Measurements from ENCODE around the gene PICK1. TPM values are rescaled to one million over a fixed set of nuclear protein-coding genes. Genes with fewer than 3 reads are reported as not detected.
"Not testable (repeated sequence)": the region's sequence is repeated elsewhere in the genome, so short reads cannot be mapped to it uniquely, and the experiment has no call there.

Gene PICK1
- total RNA-seq, 2 experiments from 2014 or later, result 13.9 to 14.9 TPM

- POLR2A ChIA-PET, result no interaction called here
- H3K27ac Mint-ChIP-seq, result no peak overlapping the region
- intact Hi-C loops (cut with micrococcal nuclease), result no loop called here
- H3K36me3 Mint-ChIP-seq (ENCODE audit: low read depth), result peaks cover 3% of the 10 kb centered on the region
- no peaks in the 10 kb centered on the region for H3K9me3 Mint-ChIP-seq
- TF ChIP-seq CTCF (IDR thresholded peaks at IDR 0.05), result no peak
- peaks cover 14% of the 10 kb centered on the region for H3K27me3 Mint-ChIP-seq
- no peak overlapping the region for H3K4me3 Mint-ChIP-seq
- DNase-seq (no peak), ATAC-seq (no peak)
- CTCF ChIA-PET, result no interaction called here
- no peaks in the 10 kb centered on the region for H3K4me1 Mint-ChIP-seq (ENCODE audit: low read depth)
Measured at GRCh38 chr22:38077595-38077994, 20.4 kb downstream of the PICK1 start.

- intact Hi-C loops (cut with micrococcal nuclease), result no loop called here
- CTCF ChIA-PET, result no interaction called here
- POLR2A ChIA-PET, result no interaction called here
Measured at GRCh38 chr22:38078046-38078840, 21.0 kb downstream of the PICK1 start.

GRCh38 chr22:38079208-38079607, 22.0 kb downstream of the PICK1 start:
- H3K36me3 Mint-ChIP-seq (ENCODE audit: low read depth); H3K27ac Mint-ChIP-seq; DNase-seq; ATAC-seq; H3K4me3 Mint-ChIP-seq; CTCF ChIA-PET; H3K9me3 Mint-ChIP-seq; intact Hi-C loops (cut with micrococcal nuclease); H3K4me1 Mint-ChIP-seq (ENCODE audit: low read depth); POLR2A ChIA-PET: not testable (repeated sequence)
- peaks cover 20% of the 10 kb centered on the region for H3K27me3 Mint-ChIP-seq

More at GRCh38 chr22:38078046-38078840, 21.0 kb downstream of the PICK1 start:
- no peaks in the 10 kb centered on the region for H3K9me3 Mint-ChIP-seq
- no peak for TF ChIP-seq CTCF (IDR thresholded peaks at IDR 0.05)
- H3K27me3 Mint-ChIP-seq, result peaks cover 19% of the 10 kb centered on the region
- H3K4me3 Mint-ChIP-seq, result no peak overlapping the region
- DNase-seq (no peak), ATAC-seq (no peak)
- no peak overlapping the region for H3K27ac Mint-ChIP-seq
- peaks cover under 1% of the 10 kb centered on the region for H3K36me3 Mint-ChIP-seq (ENCODE audit: low read depth)
- no peaks in the 10 kb centered on the region for H3K4me1 Mint-ChIP-seq (ENCODE audit: low read depth)

- no peak overlapping the region for H3K4me3 Mint-ChIP-seq
- ChIA-PET CTCF (no interaction called here), POLR2A (no interaction called here)
- H3K27ac Mint-ChIP-seq, result no peak overlapping the region
- no peaks in the 10 kb centered on the region for H3K9me3 Mint-ChIP-seq
- DNase-seq (no peak), ATAC-seq (no peak)
- no peaks in the 10 kb centered on the region for H3K36me3 Mint-ChIP-seq (ENCODE audit: low read depth)
- TF ChIP-seq CTCF (IDR thresholded peaks at IDR 0.05), result no peak
- no peaks in the 10 kb centered on the region for H3K4me1 Mint-ChIP-seq (ENCODE audit: low read depth)
- peaks cover 20% of the 10 kb centered on the region for H3K27me3 Mint-ChIP-seq
- intact Hi-C loops (cut with micrococcal nuclease), result no loop called here
Measured at GRCh38 chr22:38079804-38080203, 22.6 kb downstream of the PICK1 start.

GRCh38 chr22:38080474-38080849, 23.3 kb downstream of the PICK1 start:
- TF ChIP-seq CTCF (IDR thresholded peaks at IDR 0.05), result no peak
- H3K27ac Mint-ChIP-seq, result no peak overlapping the region
- intact Hi-C loops (cut with micrococcal nuclease), result no loop called here
- H3K4me1 Mint-ChIP-seq (ENCODE audit: low read depth), result no peaks in the 10 kb centered on the region
- DNase-seq (no peak), ATAC-seq (no peak)
- peaks cover 20% of the 10 kb centered on the region for H3K27me3 Mint-ChIP-seq
- no peaks in the 10 kb centered on the region for H3K36me3 Mint-ChIP-seq (ENCODE audit: low read depth)
- POLR2A ChIA-PET, result no interaction called here
- no peaks in the 10 kb centered on the region for H3K9me3 Mint-ChIP-seq
- CTCF ChIA-PET, result no interaction called here
- H3K4me3 Mint-ChIP-seq, result no peak overlapping the region
